ENCODE data around the gene CPSF6. TPM values are rescaled to one million over a fixed set of nuclear protein-coding genes. Genes with fewer than 3 reads are reported as not detected.

The CPSF6 gene, protein sequence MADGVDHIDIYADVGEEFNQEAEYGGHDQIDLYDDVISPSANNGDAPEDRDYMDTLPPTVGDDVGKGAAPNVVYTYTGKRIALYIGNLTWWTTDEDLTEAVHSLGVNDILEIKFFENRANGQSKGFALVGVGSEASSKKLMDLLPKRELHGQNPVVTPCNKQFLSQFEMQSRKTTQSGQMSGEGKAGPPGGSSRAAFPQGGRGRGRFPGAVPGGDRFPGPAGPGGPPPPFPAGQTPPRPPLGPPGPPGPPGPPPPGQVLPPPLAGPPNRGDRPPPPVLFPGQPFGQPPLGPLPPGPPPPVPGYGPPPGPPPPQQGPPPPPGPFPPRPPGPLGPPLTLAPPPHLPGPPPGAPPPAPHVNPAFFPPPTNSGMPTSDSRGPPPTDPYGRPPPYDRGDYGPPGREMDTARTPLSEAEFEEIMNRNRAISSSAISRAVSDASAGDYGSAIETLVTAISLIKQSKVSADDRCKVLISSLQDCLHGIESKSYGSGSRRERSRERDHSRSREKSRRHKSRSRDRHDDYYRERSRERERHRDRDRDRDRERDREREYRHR
- 60.0 to 65.9 TPM (median 64.9 TPM) in 5 replicates for total RNA-seq (2022; extraction: Qiagen RNA extraction)

GRCh38 chr12:69239352-69239921 lies at the start of gene CPSF6:
Gene CPSF6, plus strand, starts transcription at chr12:69239569. Its CDS starts 78 bp downstream, at chr12:69239647.

Other genes starting within 250 kb of the CPSF6 start
- 0.06 to 0.45 TPM (median 0.07 TPM) in 3 of 5 replicates, not detected in the others for gene LYZ, start 108.8 kb downstream of the CPSF6 start, total RNA-seq (2022; extraction: Qiagen RNA extraction)
- gene YEATS4, start 120.2 kb downstream of the CPSF6 start, total RNA-seq (2022; extraction: Qiagen RNA extraction) = 34.3 to 40.3 TPM (median 35.2 TPM) in 5 replicates
- gene FRS2, start 230.8 kb downstream of the CPSF6 start, total RNA-seq (2022; extraction: Qiagen RNA extraction) = 8.7 to 13.7 TPM (median 12.1 TPM) in 5 replicates

Measured in A549 treated with dexamethasone at 1 μM for 4 hours (cell line).